HepG2 (cell line): ENCODE data around the gene ICAM3. TPM values are rescaled to one million over a fixed set of nuclear protein-coding genes. Genes with fewer than 3 reads are reported as not detected.

ENCODE experiments used
- ARID4A ChIP-seq: sonication (generic); formaldehyde crosslinking; IDR thresholded peaks from 2 replicates; pipeline ENCODE4 v1.5.0; 2020; ENCODE audit warnings: mild to moderate bottlenecking, missing genetic modification reagents, borderline replicate concordance
- ARNT2 ChIP-seq: sonication (generic); formaldehyde crosslinking; IDR thresholded peaks from 2 replicates; pipeline ENCODE4 v1.8.0; 2022; ENCODE audit warnings: mild to moderate bottlenecking, low read depth, missing genetic modification reagents, moderate library complexity
- CBX5 ChIP-seq: sonication (generic); formaldehyde crosslinking; IDR thresholded peaks from 2 replicates; pipeline ENCODE4 v1.4.0; 2020; ENCODE audit warnings: missing genetic modification reagents, borderline replicate concordance
- ETS1 ChIP-seq: sonication (generic); formaldehyde crosslinking; IDR thresholded peaks from 2 replicates; pipeline ENCODE4 v1.4.0; 2020; ENCODE audit warnings: missing genetic modification reagents
- FOXP4 ChIP-seq: sonication (generic); formaldehyde crosslinking; IDR thresholded peaks from 2 replicates; pipeline ENCODE4 v1.4.0; 2020; ENCODE audit warnings: missing genetic modification reagents
- HOXD1 ChIP-seq: sonication (generic); formaldehyde crosslinking; IDR thresholded peaks from 2 replicates; pipeline ENCODE4 v1.5.0; 2020; ENCODE audit warnings: missing genetic modification reagents
- IRX3 ChIP-seq: sonication (generic); formaldehyde crosslinking; IDR thresholded peaks from 2 replicates; pipeline ENCODE4 v1.8.1; 2023; ENCODE audit warnings: mild to moderate bottlenecking, low read depth, missing genetic modification reagents, borderline replicate concordance
- NFAT5 ChIP-seq: sonication (generic); formaldehyde crosslinking; IDR thresholded peaks from 2 replicates; pipeline ENCODE4 v1.4.0; 2020; ENCODE audit warnings: missing genetic modification reagents
- SIX4 ChIP-seq: sonication (generic); formaldehyde crosslinking; IDR thresholded peaks from 2 replicates; pipeline ENCODE4 v1.4.0; 2020; ENCODE audit warnings: missing genetic modification reagents
- TFDP1 ChIP-seq: IDR thresholded peaks from 2 replicates; pipeline ENCODE4 v1.6.1; 2016; ENCODE audit warnings: missing compliant biosample characterization, missing genetic modification reagents, borderline replicate concordance
- ZNF615 ChIP-seq: sonication (generic); formaldehyde crosslinking; IDR thresholded peaks from 2 replicates; pipeline ENCODE4 v1.5.0; 2020; ENCODE audit warnings: mild to moderate bottlenecking, missing genetic modification reagents, borderline replicate concordance
- ZSCAN5A ChIP-seq: sonication (generic); formaldehyde crosslinking; IDR thresholded peaks from 2 replicates; pipeline ENCODE4 v1.8.0; 2022; ENCODE audit warnings: mild to moderate bottlenecking, missing genetic modification reagents, borderline replicate concordance
- polyA plus RNA-seq, 8 experiments: library from polyadenylated mRNA; depleted of rRNA in 3 of 8; stranded (reverse) in 7 of 8; unstranded in 1 of 8; fragments of >200 nt; fragmentation: Illumina TruSeq in 4 of 8; extraction: Trizol in 4 of 8; gene quantifications; 2 replicates each; pipeline versions ENCODE4 v1.2.1 to v1.2.3, GENCODE V29; 2011 to 2016; ENCODE audit warnings: low read depth in 4 of 8, missing spikeins in 1 of 8, mixed read lengths in 1 of 8; ENCODE audit not compliant: insufficient read depth in 1 of 8
- total RNA-seq, 5 experiments: library from RNA; depleted of rRNA; stranded (reverse); fragments of >200 nt; fragmentation: Illumina TruSeq; extraction: Trizol; gene quantifications; 2 replicates each; pipeline ENCODE4 v1.2.3, GENCODE V29; 2016; ENCODE audit warnings: low read depth in 1 of 5

ICAM3 gene
- total and polyA plus RNA-seq, 2 of the 13 experiments (the other 11 are each of a cell fraction or from before 2014, with no cell fraction given), result 14.1 to 21.0 TPM

GRCh38 chr19:10289167-10289835 lies 50.1 kb downstream of the ICAM3 start (continued):
- no peak; the same call in 1 of the 2 replicates for TF ChIP-seq NFAT5 (CRISPR knock-in tag)
- peak; percentile 77; the same call in 1 of the 2 replicates for TF ChIP-seq TFDP1 (CRISPR knock-in tag)
- no peak for TF ChIP-seq ZNF615 (CRISPR knock-in tag)
- no peak for TF ChIP-seq HOXD1 (CRISPR knock-in tag)
- TF ChIP-seq ZSCAN5A (CRISPR knock-in tag), result no peak
- TF ChIP-seq IRX3, result no peak
- peak; percentile 21; the same call in 1 of the 2 replicates for TF ChIP-seq ARNT2 (CRISPR knock-in tag)
- no peak for TF ChIP-seq ETS1
- no peak for TF ChIP-seq SIX4
- TF ChIP-seq ARID4A, result peak; percentile 40; the same call in 1 of the 2 replicates
- no peak for TF ChIP-seq CBX5
- no peak for TF ChIP-seq FOXP4 (CRISPR knock-in tag)
